H1 (cell line): ENCODE measurements around the gene TPT1. TPM values are rescaled to one million over a fixed set of nuclear protein-coding genes. Genes with fewer than 3 reads are reported as not detected.
A peak's percentile ranks its signal among the peaks of the same experiment; 100 is the strongest.

Experiments used
- CTCF ChIA-PET: fragments of 300-600 bp; sonication (Branson Sonifier 250); formaldehyde crosslinking; loops from one replicate; lab custom pipeline; 2021; ENCODE audit not compliant: partially characterized antibody; lab: Charles Lee
- POLR2A ChIA-PET: fragments of 300-600 bp; sonication (Branson Sonifier 250); formaldehyde crosslinking; loops from one replicate; lab custom pipeline; 2021; ENCODE audit warnings: inconsistent platforms; ENCODE audit not compliant: partially characterized antibody; lab: Charles Lee
- DNase-seq, 2 experiments: peaks; one replicate each; pipeline versions ENCODE4 v3.0.0 to v3.0.0-alpha.2; 2010 to 2022; ENCODE audit warnings: low spot score in 2 of 2, low read depth in 1 of 2, mixed read lengths in 1 of 2
- FAIRE-seq: peaks from 2 replicates; lab custom pipeline; 2011; peaks lifted over from hg19 to GRCh38; lab: Jason Lieb, UNC
- H2AFZ ChIP-seq: 2 replicates; pipeline ENCODE4 v1.8.1; 2012; ENCODE audit warnings: low read length, inconsistent platforms
- H2AK5ac ChIP-seq: 2 replicates; pipeline ENCODE4 v1.6.1; 2013; ENCODE audit warnings: low read depth, low read length
- H2BK120ac ChIP-seq: replicated peaks from 2 replicates; pipeline ENCODE3; 2013; ENCODE audit warnings: low read depth, low read length, inconsistent platforms
- H2BK12ac ChIP-seq: 2 replicates; pipeline ENCODE4 v1.6.1; 2013; ENCODE audit warnings: low read depth, low read length
- H2BK15ac ChIP-seq: 2 replicates; pipeline ENCODE4 v1.6.1; 2013; ENCODE audit warnings: low read length
- H2BK20ac ChIP-seq: 2 replicates; pipeline ENCODE4 v1.6.1; 2013; ENCODE audit warnings: low read length
- H2BK5ac ChIP-seq: 2 replicates; pipeline ENCODE4 v1.6.1; 2013; ENCODE audit warnings: low read depth, low read length
- H3K14ac ChIP-seq: 2 replicates; pipeline ENCODE4 v1.6.1; 2013; ENCODE audit warnings: inconsistent platforms; ENCODE audit not compliant: insufficient read length
- H3K18ac ChIP-seq: 2 replicates; pipeline ENCODE4 v1.6.1; 2013; ENCODE audit warnings: low read length; ENCODE audit errors: extremely low read depth
- H3K23ac ChIP-seq: 2 replicates; pipeline ENCODE4 v1.6.1; 2013; ENCODE audit warnings: inconsistent platforms; ENCODE audit not compliant: insufficient read length
- H3K23me2 ChIP-seq: 2 replicates; pipeline ENCODE4 v1.6.1; 2013; ENCODE audit warnings: low read depth, low read length
- H3K27ac ChIP-seq: 2 replicates; pipeline ENCODE4 v1.6.1; 2011; ENCODE audit warnings: low read depth, low read length, inconsistent platforms
- H3K27me3 ChIP-seq, 4 experiments: replicated peaks in 1 of 4; 1 replicate in 1 of 4; 2 replicates in 3 of 4; pipeline versions ENCODE4 v1.6.1 to v1.8.1; 2011 to 2013; ENCODE audit warnings: low read length in 3 of 4, mild to moderate bottlenecking in 3 of 4, inconsistent platforms in 2 of 4, mixed read lengths in 2 of 4, moderate library complexity in 1 of 4; ENCODE audit not compliant: control insufficient read depth in 3 of 4, insufficient read depth in 3 of 4; ENCODE audit errors: extremely low read depth in 1 of 4
- H3K36me3 ChIP-seq, 4 experiments: 2 replicates each; pipeline versions ENCODE4 v1.6.1 to v1.8.1; 2011 to 2013; ENCODE audit warnings: mild to moderate bottlenecking in 4 of 4, low read length in 3 of 4, moderate library complexity in 2 of 4, control low read depth in 1 of 4, inconsistent platforms in 1 of 4; ENCODE audit not compliant: insufficient read depth in 4 of 4, control insufficient read depth in 2 of 4
- H3K4ac ChIP-seq: replicated peaks from 2 replicates; pipeline ENCODE3; 2013; ENCODE audit warnings: low read length, low read depth, mixed read lengths, inconsistent platforms; ENCODE audit not compliant: insufficient read length
- H3K4me1 ChIP-seq, 4 experiments: replicated peaks in 1 of 4; 1 replicate in 1 of 4; 2 replicates in 3 of 4; pipeline versions ENCODE4 v1.6.1 to v1.8.1; 2011 to 2013; ENCODE audit warnings: low read length in 3 of 4, inconsistent platforms in 2 of 4, mixed read lengths in 1 of 4; ENCODE audit not compliant: insufficient read depth in 4 of 4, control insufficient read depth in 3 of 4
- H3K4me2 ChIP-seq, 2 experiments: 2 replicates each; pipeline versions ENCODE4 v1.6.1 to v1.8.1; 2011 to 2013; ENCODE audit warnings: low read depth in 2 of 2, low read length in 2 of 2, control low read depth in 1 of 2, inconsistent platforms in 1 of 2, mild to moderate bottlenecking in 1 of 2; ENCODE audit not compliant: insufficient read depth in 1 of 2
- H3K4me3 ChIP-seq, 4 experiments: fragments of 200-600, 300-600 bp in 1 of 4; sonication (generic), shearing (Covaris generic), sonication (Bioruptor Twin) in 1 of 4; 2 replicates each; pipeline versions ENCODE4 v1.5.1 to v1.8.1; 2011 to 2016; ENCODE audit warnings: low read length in 4 of 4, low read depth in 3 of 4, control low read depth in 2 of 4, inconsistent platforms in 2 of 4, mild to moderate bottlenecking in 2 of 4, mixed read lengths in 1 of 4, moderate library complexity in 1 of 4; ENCODE audit not compliant: insufficient read depth in 2 of 4; ENCODE audit errors: extremely low read depth in 1 of 4
- H3K56ac ChIP-seq: replicated peaks from 2 replicates; pipeline ENCODE3; 2013; ENCODE audit warnings: low read depth, mild to moderate bottlenecking, mixed read lengths, low read length, inconsistent platforms; ENCODE audit not compliant: insufficient read length
- H3K79me1 ChIP-seq: 2 replicates; pipeline ENCODE4 v1.6.1; 2013; ENCODE audit warnings: low read depth, low read length, control low read depth
- H3K79me2 ChIP-seq, 2 experiments: 2 replicates each; pipeline versions ENCODE4 v1.6.1 to v1.8.1; 2012 to 2013; ENCODE audit warnings: low read length in 2 of 2, mild to moderate bottlenecking in 2 of 2, inconsistent platforms in 1 of 2; ENCODE audit not compliant: insufficient read depth in 2 of 2, control insufficient read depth in 1 of 2
- H3K9ac ChIP-seq, 4 experiments: replicated peaks in 1 of 4; 1 replicate in 1 of 4; 2 replicates in 3 of 4; pipeline versions ENCODE4 v1.6.1 to v1.8.1; 2011 to 2013; ENCODE audit warnings: low read depth in 3 of 4, low read length in 3 of 4, control low read depth in 2 of 4, mild to moderate bottlenecking in 2 of 4, moderate library complexity in 2 of 4, inconsistent platforms in 1 of 4; ENCODE audit errors: extremely low read depth in 1 of 4
- H3K9me3 ChIP-seq, 2 experiments: 2 replicates each; pipeline versions ENCODE4 v1.6.1 to v1.8.1; 2012 to 2013; ENCODE audit warnings: mild to moderate bottlenecking in 2 of 2, moderate library complexity in 2 of 2, control low read depth in 1 of 2, inconsistent platforms in 1 of 2, low read depth in 1 of 2, low read length in 1 of 2, mixed read lengths in 1 of 2; ENCODE audit not compliant: insufficient read depth in 2 of 2
- H4K20me1 ChIP-seq, 2 experiments: replicated peaks in 1 of 2; 2 replicates each; pipeline versions ENCODE3 to v1.8.1; 2011 to 2013; ENCODE audit warnings: inconsistent platforms in 2 of 2, low read length in 2 of 2, mild to moderate bottlenecking in 1 of 2; ENCODE audit not compliant: insufficient read depth in 2 of 2, control insufficient read depth in 1 of 2
- H4K5ac ChIP-seq: 2 replicates; pipeline ENCODE4 v1.6.1; 2013; ENCODE audit warnings: low read length, low read depth, mixed read lengths, inconsistent platforms; ENCODE audit not compliant: insufficient read length
- H4K8ac ChIP-seq: 2 replicates; pipeline ENCODE4 v1.8.0; 2013; ENCODE audit warnings: mild to moderate bottlenecking, moderate library complexity, low read length, inconsistent platforms; ENCODE audit not compliant: insufficient read depth; ENCODE audit errors: extremely low read depth
- H4K91ac ChIP-seq: replicated peaks from 2 replicates; pipeline ENCODE3; 2013; ENCODE audit warnings: low read length, mixed read lengths, inconsistent platforms; ENCODE audit not compliant: insufficient read length
- CREB1 ChIP-seq: IDR thresholded peaks from 2 replicates; pipeline ENCODE4 v1.6.1; 2012; ENCODE audit warnings: inconsistent platforms
- EGR1 ChIP-seq: IDR thresholded peaks from 2 replicates; pipeline ENCODE4 v1.6.1; 2011; ENCODE audit warnings: low read depth, low read length, borderline replicate concordance
- PHF8 ChIP-seq: fragments of 200-600 bp; sonication (generic); conservative IDR thresholded peaks from 2 replicates; pipeline ENCODE4 v1.7.1; 2012; ENCODE audit warnings: low read depth, mild to moderate bottlenecking, inconsistent platforms, low read length, moderate library complexity
- POLR2A ChIP-seq, 2 experiments: IDR thresholded peaks; 1 replicate in 1 of 2; 2 replicates in 1 of 2; pipeline ENCODE4 v1.6.1; 2011; ENCODE audit warnings: low read depth in 2 of 2, low read length in 2 of 2, mild to moderate bottlenecking in 2 of 2; ENCODE audit errors: control extremely low read depth in 1 of 2
- POLR2AphosphoS5 ChIP-seq: IDR thresholded peaks from 2 replicates; pipeline ENCODE4 v1.6.1; 2011; ENCODE audit warnings: low read depth, low read length
- RXRA ChIP-seq: IDR thresholded peaks from 2 replicates; pipeline ENCODE4 v1.6.1; 2011; ENCODE audit warnings: low read depth, mild to moderate bottlenecking, low read length, moderate library complexity; ENCODE audit not compliant: insufficient read depth
- TAF1 ChIP-seq: IDR thresholded peaks from 2 replicates; pipeline ENCODE4 v1.6.1; 2011; ENCODE audit warnings: mild to moderate bottlenecking, low read depth, low read length
- TAF7 ChIP-seq: optimal IDR thresholded peaks from 2 replicates; pipeline ENCODE3; 2011; ENCODE audit warnings: low read depth, mild to moderate bottlenecking, inconsistent platforms, low read length, moderate library complexity, borderline replicate concordance
- WGBS, 2 experiments: shearing (Covaris generic) in 1 of 2; methylation state at CpG; one replicate each; pipeline versions ENCODE4 v1.1.6 to v1.1.7; 2013 to 2015; ENCODE audit warnings: low lambda C conversion rate in 2 of 2, mixed read lengths in 2 of 2, inconsistent platforms in 1 of 2, low coverage in 1 of 2, missing lambda C conversion rate in 1 of 2; ENCODE audit not compliant: insufficient replicate concordance in 2 of 2, insufficient coverage in 1 of 2, insufficient read length in 1 of 2; ENCODE audit errors: extremely low coverage in 1 of 2, missing lambda C conversion rate in 1 of 2; 5-methylcytosine and 5-hydroxymethylcytosine counted together
- polyA plus RNA-seq, 7 experiments: library from polyadenylated mRNA; depleted of rRNA in 3 of 7; stranded (reverse) in 5 of 7; unstranded in 2 of 7; fragments of >200 nt in 5 of 7; fragments of 200-250 nt in 2 of 7; gene quantifications; 1 replicate in 5 of 7; 2 replicates in 1 of 7; 4 replicates in 1 of 7; pipeline versions ENCODE4 v1.2.1 to v1.2.3, GENCODE V29; 2011 to 2013; ENCODE audit warnings: missing spikeins in 2 of 7, mixed read lengths in 2 of 7
- total RNA-seq: library from RNA; stranded (reverse); fragmentation: NEBNext Ultra II Directional; extraction: Animal tissue kit (Norgen Biotek cat#: 25700); gene quantifications from 2 replicates; pipeline ENCODE4 v1.2.1, GENCODE V29; 2021
- TF ChIP-seq, protein P1 (sequence below): IDR thresholded peaks from 2 replicates; pipeline ENCODE4 v1.6.1; 2012; ENCODE audit warnings: low read length, inconsistent platforms
- TF ChIP-seq, protein P2 (sequence below): IDR thresholded peaks from 2 replicates; pipeline ENCODE4 v1.6.1; 2012; ENCODE audit warnings: inconsistent platforms

TPT1 gene
- total and polyA plus RNA-seq, 2 of the 8 experiments (the other 6 are each of a cell fraction or from before 2014, with no cell fraction given): 2,245 to 2,279 TPM

DNA sequence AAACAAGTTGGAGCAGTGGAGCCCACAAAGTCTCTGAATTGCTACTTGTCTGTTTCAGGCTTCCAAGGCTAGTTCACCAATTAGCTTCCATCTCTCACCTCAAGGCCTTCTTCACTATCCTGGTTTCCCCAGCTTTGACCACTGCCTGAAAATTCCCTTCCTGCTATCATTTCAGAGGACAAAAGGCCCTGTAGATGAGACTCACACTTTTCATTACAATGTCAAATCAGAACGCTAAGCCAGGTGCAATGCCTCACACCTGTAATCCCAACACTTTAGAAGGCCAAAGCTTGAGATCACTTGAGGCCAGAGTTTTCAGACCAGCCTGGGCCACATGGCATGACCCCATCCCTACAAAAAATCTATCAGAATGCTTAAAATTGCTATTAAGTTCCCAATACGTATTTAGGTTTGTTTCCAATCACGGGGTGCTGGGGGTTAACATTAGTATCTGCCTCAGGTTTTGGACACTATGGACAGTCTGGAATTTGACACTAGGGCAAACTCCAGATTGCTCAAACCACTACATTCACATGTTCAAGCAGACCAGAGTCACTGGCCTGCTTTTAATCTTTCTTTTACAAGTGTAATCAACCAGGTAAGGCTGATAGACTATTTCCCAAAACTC, 5.5 kb downstream of the TPT1 start:
- 90% methylated on average over 3 of the region's 3 CpGs; no CpG with 5 or more reads in 1 of the 2 experiments for WGBS, 2 experiments

More for the DNA sequence above, 5.5 kb downstream of the TPT1 start:
- no peak for FAIRE-seq
- POLR2A ChIA-PET: interaction anchor here (0.7 to 16.2 kb wide), 13 partner anchors 12 to 1331 kb away, joined by 3 to 319 read pairs (median 3); no protein-coding TSS in a partner anchor
- Histone ChIP-seq H2BK20ac (no peak overlapping the region), H3K4me3 (no peak overlapping the region), H4K8ac (no peak overlapping the region), H3K36me3 (peaks cover 39 to 62% (median 48%) of the 10 kb centered on the region in 4 experiments), H3K4me1 (peaks cover 0 to 6% (median 2%) of the 10 kb centered on the region in 4 experiments; a peak in 5 of 7 replicates), H2BK5ac (no peak overlapping the region), H2BK120ac (no peak overlapping the region), H3K14ac (no peak overlapping the region), H4K91ac (no peak overlapping the region), H3K79me1 (0 out of 2 replicates have a peak, but pooled peaks cover 3% of the 10 kb centered on the region), H3K56ac (no peak overlapping the region), H2BK12ac (no peak overlapping the region), H2AK5ac (no peak overlapping the region), H3K4me2 (no peak overlapping the region), H3K23ac (no peak overlapping the region), H3K9ac (no peak overlapping the region), H4K5ac (no peak overlapping the region), H3K9me3 (no peaks in the 10 kb centered on the region), H3K27ac (no peak overlapping the region), H3K23me2 (peaks cover 7% of the 10 kb centered on the region; the same call in 1 of the 2 replicates), H2AFZ (no peak overlapping the region), H3K4ac (no peak overlapping the region), H3K18ac (no peak overlapping the region), H2BK15ac (no peak overlapping the region), H3K27me3 (no peaks in the 10 kb centered on the region), H3K79me2 (peaks cover 9 to 32% of the 10 kb centered on the region in 2 experiments), H4K20me1 (peaks cover 22% of the 10 kb centered on the region in 2 experiments)
- no peak for DNase-seq
- TF ChIP-seq TAF1 (no peak), RXRA (no peak), TAF7 (peak; percentile 58), POLR2AphosphoS5 (peak; percentile 80), PHF8 (no peak), POLR2A (IDR thresholded peaks at IDR 0.05; ENCODE audit: control extremely low read depth in 1 of 2, low read depth in 2 of 2, low read length in 2 of 2) (peak; percentile 66 to 70), CREB1 (no peak), EGR1 (no peak)
- TF ChIP-seq, protein P1, sequence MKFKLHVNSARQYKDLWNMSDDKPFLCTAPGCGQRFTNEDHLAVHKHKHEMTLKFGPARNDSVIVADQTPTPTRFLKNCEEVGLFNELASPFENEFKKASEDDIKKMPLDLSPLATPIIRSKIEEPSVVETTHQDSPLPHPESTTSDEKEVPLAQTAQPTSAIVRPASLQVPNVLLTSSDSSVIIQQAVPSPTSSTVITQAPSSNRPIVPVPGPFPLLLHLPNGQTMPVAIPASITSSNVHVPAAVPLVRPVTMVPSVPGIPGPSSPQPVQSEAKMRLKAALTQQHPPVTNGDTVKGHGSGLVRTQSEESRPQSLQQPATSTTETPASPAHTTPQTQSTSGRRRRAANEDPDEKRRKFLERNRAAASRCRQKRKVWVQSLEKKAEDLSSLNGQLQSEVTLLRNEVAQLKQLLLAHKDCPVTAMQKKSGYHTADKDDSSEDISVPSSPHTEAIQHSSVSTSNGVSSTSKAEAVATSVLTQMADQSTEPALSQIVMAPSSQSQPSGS: no peak; the same call in 1 of the 2 replicates
- TF ChIP-seq, protein P2, sequence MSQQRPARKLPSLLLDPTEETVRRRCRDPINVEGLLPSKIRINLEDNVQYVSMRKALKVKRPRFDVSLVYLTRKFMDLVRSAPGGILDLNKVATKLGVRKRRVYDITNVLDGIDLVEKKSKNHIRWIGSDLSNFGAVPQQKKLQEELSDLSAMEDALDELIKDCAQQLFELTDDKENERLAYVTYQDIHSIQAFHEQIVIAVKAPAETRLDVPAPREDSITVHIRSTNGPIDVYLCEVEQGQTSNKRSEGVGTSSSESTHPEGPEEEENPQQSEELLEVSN: no peak
- CTCF ChIA-PET: no interaction called here
